ES-I3 (cell line): ENCODE results near the gene GALNT9.

Experiments used
- H3K36me3 ChIP-seq: 2 replicates; pipeline ENCODE4 v1.6.1; 2013; ENCODE audit warnings: mild to moderate bottlenecking, low read length, control low read depth, moderate library complexity; ENCODE audit not compliant: insufficient read depth
- H3K4me1 ChIP-seq: 2 replicates; pipeline ENCODE4 v1.6.1; 2013; ENCODE audit warnings: mild to moderate bottlenecking, control low read depth, low read length; ENCODE audit not compliant: insufficient read depth
- H3K9ac ChIP-seq: 2 replicates; pipeline ENCODE4 v1.6.1; 2013; ENCODE audit warnings: low read depth, mild to moderate bottlenecking, low read length, moderate library complexity
- H3K9me3 ChIP-seq: 2 replicates; pipeline ENCODE4 v1.6.1; 2013; ENCODE audit warnings: mild to moderate bottlenecking, low read length, moderate library complexity; ENCODE audit not compliant: control insufficient read depth, insufficient read depth

Gene GALNT9

DNA sequence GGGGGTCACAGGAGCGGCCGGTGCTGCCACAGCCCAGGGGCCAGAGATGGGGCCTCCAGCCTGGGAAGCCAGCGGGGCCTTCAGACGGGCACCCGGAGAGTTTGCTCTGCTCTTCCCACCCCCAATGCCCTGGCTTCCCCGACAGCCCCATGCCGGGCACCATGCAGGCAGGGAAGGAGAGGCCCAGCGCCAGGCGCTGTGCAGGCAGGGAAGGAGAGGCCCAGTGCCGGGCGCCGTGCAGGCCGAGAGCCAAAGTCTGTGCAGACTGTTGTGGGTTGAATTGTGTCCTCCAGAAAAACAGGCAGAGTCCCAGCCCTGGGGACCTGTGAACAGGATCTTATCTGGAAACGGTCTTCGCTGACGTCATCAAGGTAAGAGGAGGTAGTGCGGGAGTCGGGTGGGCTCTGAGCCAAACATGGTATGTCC lies 34.3 kb downstream of the GALNT9 start:
- Histone ChIP-seq H3K36me3 (no peaks in the 10 kb centered on the region), H3K9me3 (no peaks in the 10 kb centered on the region), H3K4me1 (no peaks in the 10 kb centered on the region), H3K9ac (no peak overlapping the region)

DNA sequence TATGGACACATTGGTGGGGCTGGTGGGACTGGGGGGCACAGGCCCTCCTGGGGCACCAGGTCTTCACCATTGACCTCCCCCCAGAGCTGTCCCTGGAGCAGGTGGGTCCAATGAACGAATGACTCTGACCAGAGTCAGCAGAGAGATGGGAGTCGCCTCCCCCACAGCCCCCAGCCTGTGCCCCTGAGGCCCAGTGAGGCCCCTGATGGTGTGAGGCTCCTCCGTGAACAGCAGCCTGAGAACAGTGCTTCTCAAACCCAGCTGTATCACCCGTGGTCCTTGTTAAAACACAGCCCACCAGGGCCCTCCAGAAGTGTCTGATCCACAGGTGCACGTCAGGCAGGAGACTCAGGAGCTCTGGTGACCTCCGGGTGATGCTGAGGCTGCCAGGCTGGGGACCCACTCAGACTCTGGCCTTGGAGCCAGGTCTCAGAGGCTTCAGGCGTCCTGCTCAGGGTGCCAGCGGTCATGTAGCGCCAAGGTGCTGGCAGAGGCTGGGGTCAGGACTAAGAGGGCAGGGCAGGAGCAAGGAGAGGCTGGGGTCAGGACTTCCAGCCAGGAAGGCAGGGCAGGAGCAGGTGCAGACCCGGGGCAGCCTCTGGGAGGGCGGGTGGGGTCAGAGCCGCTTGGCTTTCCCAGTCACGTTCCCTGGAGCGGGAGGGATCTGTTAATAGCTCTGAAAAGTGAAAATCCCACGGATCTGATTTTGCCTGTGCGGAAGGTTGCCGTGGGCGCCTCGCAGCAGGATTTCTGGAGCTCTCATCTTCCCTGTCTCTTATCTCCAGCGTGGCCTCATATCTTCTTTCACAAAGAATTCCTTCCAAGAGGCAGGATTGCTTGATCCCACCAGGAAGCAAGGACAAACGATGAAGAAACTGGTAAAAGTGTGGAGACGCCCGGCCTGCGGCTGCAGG lies 35.0 kb downstream of the GALNT9 start:
- Histone ChIP-seq H3K9ac (no peak overlapping the region), H3K36me3 (no peaks in the 10 kb centered on the region), H3K4me1 (no peaks in the 10 kb centered on the region), H3K9me3 (no peaks in the 10 kb centered on the region)

DNA sequence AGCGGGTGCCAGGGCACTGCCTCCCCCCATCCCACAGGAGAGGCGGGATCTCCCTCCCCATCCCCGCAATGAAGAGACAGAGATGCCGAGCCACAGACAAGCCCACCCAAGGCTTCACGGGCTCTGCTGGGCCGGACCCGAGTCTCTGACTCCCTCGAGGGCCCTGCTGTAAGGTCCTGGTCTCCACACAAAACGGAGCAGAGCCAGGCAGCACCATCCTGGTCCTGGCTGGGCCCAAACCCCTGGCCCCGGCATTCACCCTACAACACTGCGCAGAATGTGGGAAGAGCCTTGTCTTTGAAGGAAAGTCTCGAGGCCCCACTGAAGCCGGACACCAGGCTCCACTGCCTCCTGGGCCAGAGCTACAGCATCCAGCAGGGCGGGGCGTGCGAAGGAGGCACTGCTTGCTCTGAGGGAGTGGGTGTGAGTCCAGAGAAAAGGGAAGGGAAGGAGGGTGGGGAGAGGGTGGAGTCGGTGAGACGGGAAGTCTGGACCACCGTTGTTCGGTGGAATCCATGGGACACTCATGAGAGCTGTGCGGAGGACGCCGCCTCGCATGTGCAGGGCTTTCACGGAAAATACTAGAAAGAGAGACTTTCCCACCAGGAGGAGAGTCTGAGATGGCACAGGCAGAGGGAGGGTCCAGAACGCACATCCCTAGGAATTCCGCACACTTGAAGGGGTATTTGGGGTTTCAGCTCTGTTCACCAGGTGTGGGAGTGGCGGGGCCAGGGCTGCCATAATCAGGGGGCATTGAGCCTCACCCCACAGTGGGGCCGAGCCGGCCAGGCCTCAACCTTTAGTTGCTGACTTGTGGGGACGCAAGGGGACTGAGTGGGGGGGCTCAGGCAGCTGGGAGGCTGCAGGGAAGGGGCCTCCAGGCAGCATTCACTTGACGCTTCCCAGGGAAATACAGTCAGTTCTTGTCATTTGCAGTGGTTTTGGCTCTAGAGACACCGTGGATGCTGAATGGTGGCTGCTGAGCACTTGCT lies 36.8 kb downstream of the GALNT9 start:
- Histone ChIP-seq H3K4me1 (no peaks in the 10 kb centered on the region), H3K9me3 (no peaks in the 10 kb centered on the region), H3K36me3 (no peaks in the 10 kb centered on the region), H3K9ac (no peak overlapping the region)

DNA sequence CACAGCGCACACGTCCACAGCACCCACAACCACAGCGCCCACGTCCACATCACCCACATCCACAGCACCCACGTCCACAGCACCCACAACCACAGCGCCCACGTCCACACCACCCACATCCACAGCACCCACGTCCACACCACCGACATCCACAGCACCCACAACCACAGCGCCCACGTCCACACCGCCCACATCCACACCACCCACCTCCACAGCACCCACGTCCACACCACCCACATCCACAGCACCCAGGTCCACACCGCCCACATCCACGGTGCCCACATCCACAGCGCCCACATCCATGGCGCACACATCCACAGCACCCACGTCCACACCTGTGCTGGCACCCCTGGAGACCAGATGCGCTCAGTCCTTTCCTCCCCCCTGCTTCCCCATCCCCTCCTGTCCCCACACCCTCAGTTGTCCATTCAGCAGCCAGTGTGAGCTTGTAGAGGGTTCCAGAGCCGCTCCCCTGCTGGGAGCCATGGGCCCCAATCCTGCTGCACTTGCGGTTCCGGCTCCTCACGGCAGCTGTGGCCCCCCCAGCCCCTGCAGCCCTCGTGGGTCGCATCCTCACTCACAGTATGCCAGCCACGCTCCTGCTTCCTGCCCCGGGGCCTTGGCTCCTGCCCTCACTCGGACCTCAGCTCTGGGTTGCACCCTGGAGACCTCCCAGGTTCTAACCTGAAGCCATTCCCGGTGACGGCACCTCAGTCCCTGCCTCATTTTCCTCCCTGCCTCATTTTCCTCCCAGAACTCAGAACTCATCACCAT lies 37.8 kb downstream of the GALNT9 start:
- H3K4me1 ChIP-seq, result no peaks in the 10 kb centered on the region
- no peaks in the 10 kb centered on the region for H3K36me3 ChIP-seq
- no peak overlapping the region for H3K9ac ChIP-seq
- H3K9me3 ChIP-seq, result no peaks in the 10 kb centered on the region

DNA sequence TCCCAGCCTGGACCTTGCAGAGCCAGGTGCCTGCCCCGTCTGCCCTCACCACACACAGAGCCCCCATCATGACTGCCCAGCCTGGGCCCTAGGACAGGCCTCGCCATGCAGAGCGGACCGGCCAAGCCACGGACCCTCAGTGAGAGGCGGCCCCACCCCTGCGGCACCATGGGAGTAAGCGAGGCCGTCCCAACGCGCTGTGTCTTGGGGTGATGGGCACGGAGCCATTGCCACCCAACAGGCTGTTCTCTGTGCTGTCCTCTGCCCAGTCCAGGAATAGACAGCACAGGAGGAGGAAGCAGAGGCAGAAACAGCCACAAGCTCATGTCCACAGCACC lies 39.2 kb downstream of the GALNT9 start:
- Histone ChIP-seq H3K36me3 (no peaks in the 10 kb centered on the region), H3K4me1 (no peaks in the 10 kb centered on the region; the same call in 1 of the 2 replicates), H3K9me3 (no peaks in the 10 kb centered on the region), H3K9ac (no peak overlapping the region)

DNA sequence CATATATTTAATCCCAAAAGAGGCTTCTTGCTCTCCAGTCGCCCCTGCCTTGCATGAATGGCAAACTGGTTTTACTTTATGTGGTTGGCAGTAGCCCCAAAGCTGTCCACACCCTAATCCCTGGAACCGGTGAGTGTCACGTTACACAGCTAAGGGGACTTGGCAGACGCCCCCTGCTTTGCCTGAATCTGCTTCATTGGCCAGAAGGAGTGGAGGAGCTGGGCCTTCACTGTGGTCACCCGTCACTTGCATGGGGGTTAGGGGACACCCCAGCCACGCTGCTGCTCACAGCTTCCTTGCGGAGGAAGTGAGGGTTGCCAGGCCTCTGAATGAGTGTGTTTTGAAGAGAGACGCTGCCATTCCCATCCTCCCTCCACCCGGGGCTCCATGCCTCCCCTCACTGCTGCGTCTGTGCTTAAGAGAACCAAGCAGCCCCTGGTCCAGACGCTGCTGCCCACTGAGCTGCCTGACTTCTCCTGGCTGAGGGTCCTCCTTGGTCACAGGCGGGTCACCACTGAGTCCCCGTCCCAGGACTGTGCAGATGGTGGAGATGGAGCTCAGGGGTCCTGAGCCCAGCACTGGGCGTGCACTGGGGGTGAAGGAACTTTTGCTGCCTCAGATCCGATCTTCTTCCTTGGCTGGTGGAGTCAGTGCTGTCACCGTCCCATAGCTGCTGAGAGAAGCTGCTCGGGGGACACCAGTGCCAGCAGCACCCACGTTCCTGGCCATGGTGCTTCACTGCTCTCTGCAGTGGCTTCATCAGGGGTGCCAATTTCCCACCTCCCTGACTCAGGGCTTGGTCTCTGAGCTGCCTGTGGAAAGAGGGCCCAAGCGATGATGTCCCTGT lies 39.8 kb downstream of the GALNT9 start:
- peaks cover 3% of the 10 kb centered on the region; the same call in 1 of the 2 replicates for H3K4me1 ChIP-seq
- no peaks in the 10 kb centered on the region for H3K36me3 ChIP-seq
- no peak overlapping the region for H3K9ac ChIP-seq
- no peaks in the 10 kb centered on the region for H3K9me3 ChIP-seq

DNA sequence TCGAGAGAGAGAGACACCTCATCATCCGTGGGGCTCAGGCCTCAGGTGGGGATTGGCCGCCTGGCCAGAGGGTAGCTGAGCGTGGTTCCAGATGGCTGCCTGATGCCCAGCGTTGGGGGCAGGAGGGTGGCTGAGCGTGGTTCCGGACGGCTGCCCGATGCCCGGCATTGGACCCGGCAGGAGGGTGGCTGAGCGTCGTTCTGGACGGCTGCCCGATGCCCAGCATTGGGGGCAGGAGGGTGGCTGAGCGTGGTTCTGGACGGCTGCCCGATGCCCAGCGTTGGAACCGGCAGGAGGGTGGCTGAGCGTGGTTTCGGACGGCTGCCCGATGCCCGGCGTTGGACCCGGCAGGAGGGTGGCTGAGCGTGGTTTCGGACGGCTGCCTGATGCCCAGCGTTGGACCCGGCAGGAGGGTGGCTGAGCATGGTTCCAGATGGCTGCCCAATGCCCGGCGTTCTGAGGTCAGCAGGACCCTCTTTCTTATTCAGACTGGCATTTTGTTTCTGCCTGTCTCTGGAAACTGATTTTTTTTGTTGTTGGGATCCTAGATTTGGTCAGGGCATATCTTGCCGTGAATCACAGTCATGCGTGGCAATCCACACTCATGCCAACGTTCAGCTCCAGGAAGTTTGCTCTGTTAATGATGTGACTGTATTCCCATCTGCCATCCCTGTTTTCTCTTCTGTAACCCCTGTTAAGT lies 40.7 kb downstream of the GALNT9 start:
- Histone ChIP-seq H3K9me3 (no peaks in the 10 kb centered on the region), H3K9ac (no peak overlapping the region), H3K4me1 (peaks cover 11% of the 10 kb centered on the region), H3K36me3 (no peaks in the 10 kb centered on the region)

DNA sequence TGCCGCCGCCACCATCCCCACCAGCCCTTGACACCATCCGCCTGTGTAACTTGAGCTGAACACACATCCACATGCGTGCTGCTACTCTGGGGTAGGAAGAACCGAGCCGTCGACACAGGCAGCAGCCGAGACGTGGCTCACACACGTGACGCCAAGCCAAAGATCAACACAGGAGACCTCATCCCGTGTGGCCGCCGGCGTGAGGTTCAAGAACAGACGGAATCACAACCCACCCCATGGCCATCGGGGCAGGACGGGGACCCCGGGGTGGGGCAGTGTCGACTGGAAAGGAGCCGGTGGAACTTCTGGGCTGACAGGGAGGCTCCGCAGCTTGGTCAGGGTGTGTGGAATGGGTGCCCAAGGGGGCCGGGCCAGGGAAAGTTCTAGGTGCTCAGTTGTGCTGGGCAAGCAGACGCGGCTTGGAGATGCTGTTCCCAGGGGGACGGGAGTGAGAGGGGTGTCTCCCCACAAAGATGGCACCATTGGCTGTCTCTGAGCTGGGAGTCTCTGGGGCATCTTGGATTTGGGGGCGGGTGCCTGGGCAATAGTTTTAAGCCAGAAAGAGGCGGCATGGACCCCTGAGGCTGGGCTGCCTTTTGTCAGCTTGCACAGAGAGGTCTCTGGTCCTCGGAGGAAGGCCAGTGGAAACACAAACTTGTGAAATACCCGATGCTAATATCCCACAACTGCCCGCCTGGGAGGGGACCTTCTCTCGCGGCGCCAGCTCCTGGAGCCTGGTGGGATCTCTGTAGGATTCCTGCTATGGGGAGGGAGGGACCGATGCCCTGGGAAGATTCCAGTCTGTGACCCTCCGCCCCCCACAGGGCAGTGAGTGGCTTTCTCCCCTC lies 41.8 kb downstream of the GALNT9 start:
- H3K4me1 ChIP-seq, result peaks cover 11% of the 10 kb centered on the region

DNA sequence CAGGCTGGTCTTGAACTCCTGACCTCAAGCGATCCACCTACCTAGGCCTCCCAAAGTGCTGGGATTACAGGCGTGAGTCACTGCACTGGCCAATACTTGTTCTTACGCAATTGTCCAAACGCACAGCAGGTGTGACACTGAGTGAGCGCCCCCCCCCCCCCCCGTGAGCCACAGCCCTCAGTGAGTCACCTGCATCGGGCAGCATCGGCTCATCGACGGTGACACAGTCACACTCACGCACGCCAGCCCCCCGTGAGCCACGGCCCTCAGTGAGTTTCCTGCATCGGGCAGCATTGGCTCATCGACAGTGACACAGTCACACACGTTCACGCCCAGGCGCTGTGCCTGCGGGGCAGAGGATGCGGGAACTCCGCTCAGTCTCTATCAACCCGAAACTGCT lies 42.5 kb downstream of the GALNT9 start:
- Histone ChIP-seq H3K9me3 (no peaks in the 10 kb centered on the region), H3K4me1 (peaks cover 11% of the 10 kb centered on the region), H3K9ac (no peak overlapping the region), H3K36me3 (no peaks in the 10 kb centered on the region)

More for the DNA sequence above, 41.8 kb downstream of the GALNT9 start:
- Histone ChIP-seq H3K36me3 (no peaks in the 10 kb centered on the region), H3K9ac (no peak overlapping the region), H3K9me3 (no peaks in the 10 kb centered on the region)

DNA sequence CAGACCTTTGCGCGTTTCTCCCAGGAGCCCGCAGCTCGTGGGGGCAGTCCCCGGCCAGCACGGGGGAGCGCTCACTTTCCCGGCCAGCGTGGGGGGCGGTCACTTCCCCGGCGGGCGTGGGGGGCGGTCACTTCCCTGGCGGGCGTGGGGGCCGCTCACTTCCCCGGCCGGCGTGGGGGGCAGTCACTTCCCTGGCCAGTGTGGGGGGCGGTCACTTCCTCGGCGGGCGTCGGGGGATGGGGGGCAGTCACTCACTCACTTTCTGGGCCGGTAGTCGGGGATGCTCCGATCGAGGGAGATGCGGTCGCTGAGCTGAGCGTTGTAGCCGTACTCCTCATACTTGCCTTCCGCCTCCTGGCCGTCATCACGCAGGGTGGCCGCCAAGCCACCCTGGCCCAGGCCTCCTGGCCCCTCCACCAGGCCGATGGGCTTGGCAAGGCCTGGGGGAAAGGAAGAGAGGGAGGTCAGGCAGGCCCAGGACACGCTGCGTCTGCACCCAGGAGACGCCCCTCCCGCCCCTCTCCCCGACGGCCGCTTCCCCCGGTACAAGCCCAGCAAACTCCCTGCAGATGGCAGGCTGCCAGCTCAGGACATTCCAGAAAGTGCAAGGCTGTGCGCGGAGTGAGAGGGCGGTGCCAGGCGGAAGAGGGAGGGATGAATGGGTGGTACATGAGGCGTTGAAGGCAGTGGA lies 43.3 kb downstream of the GALNT9 start:
- H3K9me3 ChIP-seq, result no peaks in the 10 kb centered on the region
- no peaks in the 10 kb centered on the region for H3K36me3 ChIP-seq
- H3K4me1 ChIP-seq, result peaks cover 11% of the 10 kb centered on the region
- no peak overlapping the region for H3K9ac ChIP-seq

DNA sequence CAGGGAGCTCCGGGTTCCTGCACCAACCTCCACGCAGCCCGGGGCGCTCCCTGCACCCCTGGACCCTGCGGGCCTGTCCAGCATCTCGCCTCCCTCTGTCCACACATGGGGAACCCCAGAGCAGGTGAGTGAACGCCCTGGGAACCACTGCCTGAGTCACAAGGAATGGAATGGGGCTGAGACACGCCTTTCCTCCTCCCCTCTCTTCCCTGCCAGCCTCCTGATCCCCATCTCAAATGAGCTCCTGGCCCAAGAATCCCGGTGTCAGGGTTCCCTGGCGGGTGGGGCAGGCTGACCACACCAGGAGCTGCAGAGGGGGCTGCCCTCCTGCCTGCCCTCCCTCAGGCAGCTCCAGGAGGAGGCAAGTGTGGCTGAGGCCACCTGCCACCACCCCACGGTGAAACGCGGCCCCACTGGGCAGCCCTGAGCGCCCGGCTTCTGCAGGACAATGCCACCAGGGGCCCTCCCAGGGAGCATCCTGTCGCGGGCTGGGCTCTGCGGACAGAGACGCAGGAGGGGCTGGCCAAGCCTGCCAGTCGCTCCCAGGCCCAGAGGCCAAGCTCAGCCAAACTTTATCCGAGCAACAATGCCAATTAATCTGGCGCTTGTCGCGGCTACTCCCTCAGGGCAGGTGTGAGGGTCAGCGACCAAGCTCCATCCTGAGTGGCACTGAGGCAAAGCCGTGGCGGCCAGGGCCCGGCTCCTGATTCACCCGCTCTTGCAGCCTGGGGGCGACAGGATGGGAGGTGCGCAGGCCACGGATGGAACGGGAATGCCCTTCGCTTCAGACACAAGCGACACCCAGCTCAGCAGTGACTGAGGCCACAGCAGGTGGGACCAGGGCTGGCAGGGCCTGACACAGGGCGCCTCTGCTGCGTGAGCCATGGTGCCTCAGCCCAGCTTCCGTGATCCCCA lies 44.3 kb downstream of the GALNT9 start:
- H3K4me1 ChIP-seq, result peaks cover 11% of the 10 kb centered on the region
- no peak overlapping the region for H3K9ac ChIP-seq
- H3K9me3 ChIP-seq, result no peaks in the 10 kb centered on the region
- no peaks in the 10 kb centered on the region for H3K36me3 ChIP-seq
